GM23338 (cell line): Measurements from ENCODE around the gene PHLDA3. TPM values are rescaled to one million over a fixed set of nuclear protein-coding genes. Genes with fewer than 3 reads are reported as not detected.

Experiments
- ATAC-seq: fragments of 200-7000 bp; cut with Tn5 transposase; 3 replicates; pipeline ENCODE4 v1.9.1; 2020
- DNase-seq: peaks from one replicate; pipeline ENCODE4 v3.0.0-alpha.2; 2015; ENCODE audit warnings: low spot score
- H2AFZ ChIP-seq: fragments of 200-600 bp; sonication (generic); 2 replicates; pipeline ENCODE4 v1.8.0; 2016; ENCODE audit warnings: antibody characterized with exemption, mild to moderate bottlenecking, moderate library complexity
- H3F3A ChIP-seq: fragments of 200-600 bp; sonication (generic); replicated peaks from 2 replicates; pipeline ENCODE4 v1.8.0; 2017; ENCODE audit warnings: antibody characterized with exemption, mixed run types, low read depth
- H3K27ac ChIP-seq: fragments of 200-600 bp; sonication (generic); 2 replicates; pipeline ENCODE4 v1.6.1; 2016; ENCODE audit warnings: low read depth
- H3K27me3 ChIP-seq: fragments of 200-600 bp; sonication (generic); 2 replicates; pipeline ENCODE4 v1.8.0; 2016; ENCODE audit warnings: mild to moderate bottlenecking, mixed run types, moderate library complexity; ENCODE audit not compliant: insufficient read depth
- H3K36me3 ChIP-seq: fragments of 200-600 bp; sonication (generic); 2 replicates; pipeline ENCODE4 v1.8.0; 2016; ENCODE audit warnings: mild to moderate bottlenecking; ENCODE audit not compliant: insufficient read depth
- H3K4me1 ChIP-seq: fragments of 200-600 bp; sonication (generic); 2 replicates; pipeline ENCODE4 v1.8.0; 2016; ENCODE audit warnings: mild to moderate bottlenecking, moderate library complexity; ENCODE audit not compliant: insufficient read depth
- H3K4me2 ChIP-seq: fragments of 200-600 bp; sonication (generic); 2 replicates; pipeline ENCODE4 v1.7.1; 2017; ENCODE audit warnings: mixed run types
- H3K4me3 ChIP-seq: fragments of 200-600 bp; sonication (generic); 2 replicates; pipeline ENCODE4 v1.6.1; 2016; ENCODE audit warnings: mixed run types
- H3K79me2 ChIP-seq: fragments of 200-600 bp; sonication (generic); replicated peaks from 2 replicates; pipeline ENCODE4 v1.8.0; 2017; ENCODE audit warnings: mild to moderate bottlenecking; ENCODE audit not compliant: insufficient read depth
- H3K9me2 ChIP-seq: fragments of 200-600 bp; sonication (generic); 2 replicates; pipeline ENCODE4 v1.8.0; 2017; ENCODE audit not compliant: insufficient read depth
- H4K20me1 ChIP-seq: fragments of 200-600 bp; sonication (generic); replicated peaks from 2 replicates; pipeline ENCODE4 v1.8.0; 2017; ENCODE audit warnings: mild to moderate bottlenecking; ENCODE audit not compliant: insufficient read depth
- H3K27ac Mint-ChIP-seq: 2 replicates; pipeline ENCODE4 v1.8.0; 2020; ENCODE audit warnings: inconsistent platforms, mild to moderate bottlenecking, moderate library complexity, mixed read lengths
- H3K27me3 Mint-ChIP-seq: 3 replicates; pipeline ENCODE4 v1.8.0; 2022; ENCODE audit warnings: low read depth, mild to moderate bottlenecking, moderate library complexity, mixed read lengths, inconsistent platforms; ENCODE audit not compliant: insufficient read depth, poor library complexity
- H3K36me3 Mint-ChIP-seq: 3 replicates; pipeline ENCODE4 v1.8.0; 2021; ENCODE audit warnings: low read depth, mild to moderate bottlenecking, inconsistent platforms, moderate library complexity, mixed read lengths
- H3K4me1 Mint-ChIP-seq: 3 replicates; pipeline ENCODE4 v1.8.0; 2020; ENCODE audit warnings: mild to moderate bottlenecking, inconsistent platforms, mixed read lengths
- H3K4me3 Mint-ChIP-seq: 3 replicates; pipeline ENCODE4 v1.8.0; 2021; ENCODE audit warnings: moderate library complexity, mild to moderate bottlenecking, inconsistent platforms, mixed read lengths
- H3K9me3 Mint-ChIP-seq: 3 replicates; pipeline ENCODE4 v1.8.0; 2020; ENCODE audit warnings: moderate library complexity, mild to moderate bottlenecking, inconsistent platforms, mixed read lengths
- CREB1 ChIP-seq: fragments of 250-450 bp; sonication (Bioruptor Pico); IDR thresholded peaks from 2 replicates; pipeline ENCODE4 v1.5.0; 2020; ENCODE audit warnings: low read depth, mild to moderate bottlenecking, moderate library complexity
- EZH2 ChIP-seq: fragments of 200-600 bp; sonication (generic); IDR thresholded peaks from one replicate; pipeline ENCODE4 v1.8.0; 2017; ENCODE audit warnings: antibody characterized with exemption, mild to moderate bottlenecking, low read depth; ENCODE audit not compliant: unreplicated experiment
- EZH2phosphoT487 ChIP-seq: fragments of 200-600 bp; sonication (generic); IDR thresholded peaks from one replicate; pipeline ENCODE4 v1.8.1; 2018; ENCODE audit warnings: antibody characterized with exemption; ENCODE audit not compliant: unreplicated experiment
- JUNB ChIP-seq: IDR thresholded peaks from one replicate; pipeline ENCODE4 v1.6.1; 2016; ENCODE audit warnings: antibody characterized with exemption; ENCODE audit not compliant: unreplicated experiment
- NANOG ChIP-seq: IDR thresholded peaks from 2 replicates; pipeline ENCODE4 v1.6.1; 2016; ENCODE audit warnings: antibody characterized with exemption, borderline replicate concordance
- POLR2AphosphoS5 ChIP-seq: IDR thresholded peaks from 2 replicates; pipeline ENCODE4 v1.6.1; 2016; ENCODE audit warnings: antibody characterized with exemption, low read depth
- STAT1 ChIP-seq: IDR thresholded peaks from one replicate; pipeline ENCODE4 v1.6.1; 2016; ENCODE audit warnings: antibody characterized with exemption; ENCODE audit not compliant: unreplicated experiment
- ZNF114 ChIP-seq: fragments of 250-450 bp; sonication (Bioruptor Pico); IDR thresholded peaks from 2 replicates; pipeline ENCODE4 v1.5.0; 2020; ENCODE audit warnings: mild to moderate bottlenecking, moderate library complexity
- ZNF331 ChIP-seq: fragments of 250-450 bp; sonication (Bioruptor Pico); IDR thresholded peaks from 2 replicates; pipeline ENCODE4 v1.5.0; 2020; ENCODE audit warnings: low read depth, mild to moderate bottlenecking, moderate library complexity
- polyA plus RNA-seq: library from polyadenylated mRNA; unstranded; fragments of >200 nt; fragmentation: Nextera tagmentation; extraction: Ambion mirVana; gene quantifications from 2 replicates; pipeline ENCODE4 v1.2.1, GENCODE V29; 2016
- total RNA-seq: library from RNA; depleted of rRNA; stranded (reverse); fragments of >200 nt; shearing (Covaris generic); gene quantifications from 2 replicates; pipeline ENCODE4 v1.2.3, GENCODE V29; 2014
- TF ChIP-seq, protein P1 (sequence below): fragments of 250-450 bp; sonication (Bioruptor Pico); IDR thresholded peaks from 2 replicates; pipeline ENCODE4 v1.5.0; 2020; ENCODE audit warnings: mild to moderate bottlenecking, moderate library complexity
- TF ChIP-seq, protein P2 (sequence below): IDR thresholded peaks from one replicate; pipeline ENCODE4 v1.6.1; 2018; ENCODE audit warnings: antibody characterized with exemption; ENCODE audit not compliant: unreplicated experiment
- TF ChIP-seq, protein P3 (sequence below): IDR thresholded peaks from 2 replicates; pipeline ENCODE4 v1.6.1; 2016; ENCODE audit warnings: antibody characterized with exemption
- TF ChIP-seq, protein P4 (sequence below), 2 experiments: fragments of 200-600 bp in 1 of 2; sonication (generic) in 1 of 2; conservative IDR thresholded peaks; 2 replicates each; pipeline versions ENCODE4 v1.5.1 to v1.6.1; 2016 to 2017; ENCODE audit warnings: antibody characterized with exemption in 2 of 2, low read depth in 2 of 2, mild to moderate bottlenecking in 2 of 2, moderate library complexity in 1 of 2

The PHLDA3 gene
- total and polyA plus RNA-seq, 2 experiments from 2014 or later, result 37.5 to 87.4 TPM

DNA sequence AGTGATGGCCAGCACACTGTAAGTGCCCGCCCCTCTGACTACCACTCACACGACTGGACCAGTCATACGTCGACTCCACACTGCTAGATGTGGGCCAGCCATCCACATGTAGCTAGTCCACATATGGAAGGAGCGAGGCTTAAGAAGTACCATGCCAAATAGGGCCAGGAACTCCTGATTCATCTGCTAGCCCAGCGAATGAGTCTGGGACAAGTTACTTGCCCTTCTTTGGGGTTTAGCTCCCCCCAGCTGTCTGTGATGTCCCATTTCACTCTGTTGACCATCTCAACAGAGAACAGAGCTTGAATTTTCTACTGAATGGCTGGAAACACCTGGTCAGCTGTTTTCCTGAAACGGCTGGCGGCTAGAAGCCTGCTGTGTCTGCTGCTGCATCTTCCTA lies 32.2 kb upstream of the PHLDA3 start (continued):
- TF ChIP-seq, protein P1, sequence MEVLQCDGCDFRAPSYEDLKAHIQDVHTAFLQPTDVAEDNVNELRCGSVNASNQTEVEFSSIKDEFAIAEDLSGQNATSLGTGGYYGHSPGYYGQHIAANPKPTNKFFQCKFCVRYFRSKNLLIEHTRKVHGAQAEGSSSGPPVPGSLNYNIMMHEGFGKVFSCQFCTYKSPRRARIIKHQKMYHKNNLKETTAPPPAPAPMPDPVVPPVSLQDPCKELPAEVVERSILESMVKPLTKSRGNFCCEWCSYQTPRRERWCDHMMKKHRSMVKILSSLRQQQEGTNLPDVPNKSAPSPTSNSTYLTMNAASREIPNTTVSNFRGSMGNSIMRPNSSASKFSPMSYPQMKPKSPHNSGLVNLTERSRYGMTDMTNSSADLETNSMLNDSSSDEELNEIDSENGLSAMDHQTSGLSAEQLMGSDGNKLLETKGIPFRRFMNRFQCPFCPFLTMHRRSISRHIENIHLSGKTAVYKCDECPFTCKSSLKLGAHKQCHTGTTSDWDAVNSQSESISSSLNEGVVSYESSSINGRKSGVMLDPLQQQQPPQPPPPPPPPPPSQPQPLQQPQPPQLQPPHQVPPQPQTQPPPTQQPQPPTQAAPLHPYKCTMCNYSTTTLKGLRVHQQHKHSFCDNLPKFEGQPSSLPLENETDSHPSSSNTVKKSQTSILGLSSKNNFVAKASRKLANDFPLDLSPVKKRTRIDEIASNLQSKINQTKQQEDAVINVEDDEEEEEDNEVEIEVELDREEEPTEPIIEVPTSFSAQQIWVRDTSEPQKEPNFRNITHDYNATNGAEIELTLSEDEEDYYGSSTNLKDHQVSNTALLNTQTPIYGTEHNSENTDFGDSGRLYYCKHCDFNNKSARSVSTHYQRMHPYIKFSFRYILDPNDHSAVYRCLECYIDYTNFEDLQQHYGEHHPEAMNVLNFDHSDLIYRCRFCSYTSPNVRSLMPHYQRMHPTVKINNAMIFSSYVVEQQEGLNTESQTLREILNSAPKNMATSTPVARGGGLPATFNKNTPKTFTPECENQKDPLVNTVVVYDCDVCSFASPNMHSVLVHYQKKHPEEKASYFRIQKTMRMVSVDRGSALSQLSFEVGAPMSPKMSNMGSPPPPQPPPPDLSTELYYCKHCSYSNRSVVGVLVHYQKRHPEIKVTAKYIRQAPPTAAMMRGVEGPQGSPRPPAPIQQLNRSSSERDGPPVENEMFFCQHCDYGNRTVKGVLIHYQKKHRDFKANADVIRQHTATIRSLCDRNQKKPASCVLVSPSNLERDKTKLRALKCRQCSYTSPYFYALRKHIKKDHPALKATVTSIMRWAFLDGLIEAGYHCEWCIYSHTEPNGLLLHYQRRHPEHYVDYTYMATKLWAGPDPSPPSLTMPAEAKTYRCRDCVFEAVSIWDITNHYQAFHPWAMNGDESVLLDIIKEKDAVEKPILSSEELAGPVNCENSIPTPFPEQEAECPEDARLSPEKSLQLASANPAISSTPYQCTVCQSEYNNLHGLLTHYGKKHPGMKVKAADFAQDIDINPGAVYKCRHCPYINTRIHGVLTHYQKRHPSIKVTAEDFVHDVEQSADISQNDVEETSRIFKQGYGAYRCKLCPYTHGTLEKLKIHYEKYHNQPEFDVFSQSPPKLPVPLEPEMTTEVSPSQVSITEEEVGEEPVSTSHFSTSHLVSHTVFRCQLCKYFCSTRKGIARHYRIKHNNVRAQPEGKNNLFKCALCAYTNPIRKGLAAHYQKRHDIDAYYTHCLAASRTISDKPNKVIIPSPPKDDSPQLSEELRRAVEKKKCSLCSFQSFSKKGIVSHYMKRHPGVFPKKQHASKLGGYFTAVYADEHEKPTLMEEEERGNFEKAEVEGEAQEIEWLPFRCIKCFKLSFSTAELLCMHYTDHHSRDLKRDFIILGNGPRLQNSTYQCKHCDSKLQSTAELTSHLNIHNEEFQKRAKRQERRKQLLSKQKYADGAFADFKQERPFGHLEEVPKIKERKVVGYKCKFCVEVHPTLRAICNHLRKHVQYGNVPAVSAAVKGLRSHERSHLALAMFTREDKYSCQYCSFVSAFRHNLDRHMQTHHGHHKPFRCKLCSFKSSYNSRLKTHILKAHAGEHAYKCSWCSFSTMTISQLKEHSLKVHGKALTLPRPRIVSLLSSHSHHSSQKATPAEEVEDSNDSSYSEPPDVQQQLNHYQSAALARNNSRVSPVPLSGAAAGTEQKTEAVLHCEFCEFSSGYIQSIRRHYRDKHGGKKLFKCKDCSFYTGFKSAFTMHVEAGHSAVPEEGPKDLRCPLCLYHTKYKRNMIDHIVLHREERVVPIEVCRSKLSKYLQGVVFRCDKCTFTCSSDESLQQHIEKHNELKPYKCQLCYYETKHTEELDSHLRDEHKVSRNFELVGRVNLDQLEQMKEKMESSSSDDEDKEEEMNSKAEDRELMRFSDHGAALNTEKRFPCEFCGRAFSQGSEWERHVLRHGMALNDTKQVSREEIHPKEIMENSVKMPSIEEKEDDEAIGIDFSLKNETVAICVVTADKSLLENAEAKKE (CRISPR knock-in tag), result no peak

DNA sequence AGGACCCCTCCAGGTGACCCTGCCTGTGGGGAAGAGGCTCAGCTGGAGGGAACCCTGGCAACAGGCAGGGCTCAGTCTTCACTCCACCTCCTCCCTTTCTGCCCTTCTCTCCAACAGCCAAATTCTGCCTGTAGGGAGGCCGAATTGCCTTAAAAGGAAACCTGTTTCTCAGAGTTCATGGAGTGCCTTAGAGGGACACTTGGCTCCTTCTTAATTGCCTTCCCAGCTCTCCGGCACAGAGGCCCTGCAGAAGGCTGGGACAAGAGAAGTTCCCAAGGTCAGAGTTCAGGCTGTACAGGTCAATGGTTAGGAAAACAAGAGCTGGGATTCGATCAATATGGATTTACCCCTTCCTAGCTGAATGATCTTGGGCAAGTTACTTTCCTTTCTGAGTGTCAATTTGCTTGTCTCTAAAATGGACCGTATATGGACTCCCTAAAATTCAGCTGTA lies 31.7 kb upstream of the PHLDA3 start:
- Histone ChIP-seq H3K9me2 (no peaks in the 10 kb centered on the region), H3K36me3 (no peaks in the 10 kb centered on the region), H3K4me3 (no peak overlapping the region), H2AFZ (peak overlapping the region; percentile 40), H3K4me2 (no peak overlapping the region), H3K4me1 (peaks cover 31% of the 10 kb centered on the region), H3F3A (peaks cover 9% of the 10 kb centered on the region; the same call in 1 of the 2 replicates), H4K20me1 (no peaks in the 10 kb centered on the region), H3K79me2 (peaks cover 3% of the 10 kb centered on the region; the same call in 1 of the 2 replicates), H3K27me3 (peaks cover 4% of the 10 kb centered on the region), H3K27ac (no peak overlapping the region)
- Mint-ChIP-seq H3K4me1 (peaks cover 48% of the 10 kb centered on the region), H3K4me3 (no peak overlapping the region), H3K27me3 (peaks cover 11% of the 10 kb centered on the region), H3K36me3 (no peaks in the 10 kb centered on the region), H3K9me3 (no peaks in the 10 kb centered on the region), H3K27ac (peak overlapping the region; percentile 64)
- DNase-seq, result peak; percentile 42
- ATAC-seq, result peak; percentile 37
- TF ChIP-seq EZH2 (no peak), NANOG (no peak), JUNB (no peak), ZNF114 (CRISPR knock-in tag) (no peak), CREB1 (CRISPR knock-in tag) (no peak), STAT1 (no peak), ZNF331 (no peak), EZH2phosphoT487 (no peak), POLR2AphosphoS5 (no peak)
- TF ChIP-seq, protein P2, sequence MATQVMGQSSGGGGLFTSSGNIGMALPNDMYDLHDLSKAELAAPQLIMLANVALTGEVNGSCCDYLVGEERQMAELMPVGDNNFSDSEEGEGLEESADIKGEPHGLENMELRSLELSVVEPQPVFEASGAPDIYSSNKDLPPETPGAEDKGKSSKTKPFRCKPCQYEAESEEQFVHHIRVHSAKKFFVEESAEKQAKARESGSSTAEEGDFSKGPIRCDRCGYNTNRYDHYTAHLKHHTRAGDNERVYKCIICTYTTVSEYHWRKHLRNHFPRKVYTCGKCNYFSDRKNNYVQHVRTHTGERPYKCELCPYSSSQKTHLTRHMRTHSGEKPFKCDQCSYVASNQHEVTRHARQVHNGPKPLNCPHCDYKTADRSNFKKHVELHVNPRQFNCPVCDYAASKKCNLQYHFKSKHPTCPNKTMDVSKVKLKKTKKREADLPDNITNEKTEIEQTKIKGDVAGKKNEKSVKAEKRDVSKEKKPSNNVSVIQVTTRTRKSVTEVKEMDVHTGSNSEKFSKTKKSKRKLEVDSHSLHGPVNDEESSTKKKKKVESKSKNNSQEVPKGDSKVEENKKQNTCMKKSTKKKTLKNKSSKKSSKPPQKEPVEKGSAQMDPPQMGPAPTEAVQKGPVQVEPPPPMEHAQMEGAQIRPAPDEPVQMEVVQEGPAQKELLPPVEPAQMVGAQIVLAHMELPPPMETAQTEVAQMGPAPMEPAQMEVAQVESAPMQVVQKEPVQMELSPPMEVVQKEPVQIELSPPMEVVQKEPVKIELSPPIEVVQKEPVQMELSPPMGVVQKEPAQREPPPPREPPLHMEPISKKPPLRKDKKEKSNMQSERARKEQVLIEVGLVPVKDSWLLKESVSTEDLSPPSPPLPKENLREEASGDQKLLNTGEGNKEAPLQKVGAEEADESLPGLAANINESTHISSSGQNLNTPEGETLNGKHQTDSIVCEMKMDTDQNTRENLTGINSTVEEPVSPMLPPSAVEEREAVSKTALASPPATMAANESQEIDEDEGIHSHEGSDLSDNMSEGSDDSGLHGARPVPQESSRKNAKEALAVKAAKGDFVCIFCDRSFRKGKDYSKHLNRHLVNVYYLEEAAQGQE, result no peak
- TF ChIP-seq, protein P3, sequence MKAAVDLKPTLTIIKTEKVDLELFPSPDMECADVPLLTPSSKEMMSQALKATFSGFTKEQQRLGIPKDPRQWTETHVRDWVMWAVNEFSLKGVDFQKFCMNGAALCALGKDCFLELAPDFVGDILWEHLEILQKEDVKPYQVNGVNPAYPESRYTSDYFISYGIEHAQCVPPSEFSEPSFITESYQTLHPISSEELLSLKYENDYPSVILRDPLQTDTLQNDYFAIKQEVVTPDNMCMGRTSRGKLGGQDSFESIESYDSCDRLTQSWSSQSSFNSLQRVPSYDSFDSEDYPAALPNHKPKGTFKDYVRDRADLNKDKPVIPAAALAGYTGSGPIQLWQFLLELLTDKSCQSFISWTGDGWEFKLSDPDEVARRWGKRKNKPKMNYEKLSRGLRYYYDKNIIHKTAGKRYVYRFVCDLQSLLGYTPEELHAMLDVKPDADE, result no peak
- TF ChIP-seq, protein P4, sequence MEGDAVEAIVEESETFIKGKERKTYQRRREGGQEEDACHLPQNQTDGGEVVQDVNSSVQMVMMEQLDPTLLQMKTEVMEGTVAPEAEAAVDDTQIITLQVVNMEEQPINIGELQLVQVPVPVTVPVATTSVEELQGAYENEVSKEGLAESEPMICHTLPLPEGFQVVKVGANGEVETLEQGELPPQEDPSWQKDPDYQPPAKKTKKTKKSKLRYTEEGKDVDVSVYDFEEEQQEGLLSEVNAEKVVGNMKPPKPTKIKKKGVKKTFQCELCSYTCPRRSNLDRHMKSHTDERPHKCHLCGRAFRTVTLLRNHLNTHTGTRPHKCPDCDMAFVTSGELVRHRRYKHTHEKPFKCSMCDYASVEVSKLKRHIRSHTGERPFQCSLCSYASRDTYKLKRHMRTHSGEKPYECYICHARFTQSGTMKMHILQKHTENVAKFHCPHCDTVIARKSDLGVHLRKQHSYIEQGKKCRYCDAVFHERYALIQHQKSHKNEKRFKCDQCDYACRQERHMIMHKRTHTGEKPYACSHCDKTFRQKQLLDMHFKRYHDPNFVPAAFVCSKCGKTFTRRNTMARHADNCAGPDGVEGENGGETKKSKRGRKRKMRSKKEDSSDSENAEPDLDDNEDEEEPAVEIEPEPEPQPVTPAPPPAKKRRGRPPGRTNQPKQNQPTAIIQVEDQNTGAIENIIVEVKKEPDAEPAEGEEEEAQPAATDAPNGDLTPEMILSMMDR (conservative IDR thresholded peaks at IDR 0.05; ENCODE audit: low read depth in 2 of 2), result no peak
